Thymus (tissue), 11 donors: ENCODE measurements around the gene ARID1B. TPM values are rescaled to one million over a fixed set of nuclear protein-coding genes. Genes with fewer than 3 reads are reported as not detected.

Experiments used
- DNase-seq, 9 donors: peaks; one replicate each; pipeline ENCODE4 v3.0.0-alpha.2; 2013; ENCODE audit warnings: low spot score in 9 of 9, low read depth in 6 of 9, missing footprints in 1 of 9
- H3K27ac ChIP-seq, 2 donors: one replicate each; pipeline ENCODE4 v1.5.1; 2013; ENCODE audit warnings: control low read depth in 1 of 2, low read depth in 1 of 2, low read length in 1 of 2, mild to moderate bottlenecking in 1 of 2, moderate library complexity in 1 of 2
- H3K27me3 ChIP-seq, 2 donors: one replicate each; pipeline ENCODE4 v1.5.1; 2013; ENCODE audit warnings: low read length in 1 of 2; ENCODE audit not compliant: control insufficient read depth in 2 of 2, insufficient read depth in 1 of 2
- H3K36me3 ChIP-seq, 2 donors: one replicate each; pipeline ENCODE4 v1.5.1; 2013; ENCODE audit warnings: low read length in 1 of 2, mild to moderate bottlenecking in 1 of 2, moderate library complexity in 1 of 2; ENCODE audit not compliant: control insufficient read depth in 2 of 2, insufficient read depth in 2 of 2
- H3K4me1 ChIP-seq, 2 donors: one replicate each; pipeline ENCODE4 v1.5.1; 2013; ENCODE audit warnings: low read length in 2 of 2; ENCODE audit not compliant: control insufficient read depth in 2 of 2, insufficient read depth in 2 of 2
- H3K4me3 ChIP-seq, 2 donors: one replicate each; pipeline ENCODE4 v1.5.1; 2013; ENCODE audit warnings: low read length in 2 of 2, control low read depth in 1 of 2, mild to moderate bottlenecking in 1 of 2
- H3K9me3 ChIP-seq, 2 donors: one replicate each; pipeline ENCODE4 v1.5.1; 2013; ENCODE audit warnings: low read length in 1 of 2, mild to moderate bottlenecking in 1 of 2; ENCODE audit not compliant: control insufficient read depth in 2 of 2, insufficient read depth in 1 of 2
- WGBS: extraction: QIAGEN DNeasy Blood & Tissue Kit; methylation state at CpG from one replicate; pipeline ENCODE4 v1.1.7; 2013; 5-methylcytosine and 5-hydroxymethylcytosine counted together
- polyA plus RNA-seq: library from polyadenylated mRNA; stranded (reverse); fragments of 200-250 nt; gene quantifications from one replicate; pipeline ENCODE4 v1.2.3, GENCODE V29; 2013
- total RNA-seq: library from RNA; stranded (reverse); fragments of 120-200 nt; gene quantifications from one replicate; pipeline ENCODE4 v1.2.4, GENCODE V29; 2013
- donor health status: healthy.

Gene ARID1B
- total and polyA plus RNA-seq, 2 donors = 24.0 to 26.5 TPM

GRCh38 chr6:157171801-157172200 is 394.6 kb downstream of the ARID1B start:
- DNase-seq = no peak
- H3K27me3 ChIP-seq = no peaks in the 10 kb centered on the region
- WGBS = 98% methylated on average over 7 of the region's 7 CpGs
- peaks cover 44 to 51% of the 10 kb centered on the region in 2 donors for H3K36me3 ChIP-seq
- H3K4me3 ChIP-seq = no peak overlapping the region
- H3K27ac ChIP-seq = no peak overlapping the region
- H3K9me3 ChIP-seq = no peaks in the 10 kb centered on the region
- H3K4me1 ChIP-seq = no peaks in the 10 kb centered on the region

- no peak overlapping the region for H3K4me3 ChIP-seq
- WGBS = 95% methylated on average over 8 of the region's 8 CpGs
- H3K27ac ChIP-seq = no peak overlapping the region
- H3K4me1 ChIP-seq = no peaks in the 10 kb centered on the region
- no peak for DNase-seq
- no peaks in the 10 kb centered on the region for H3K27me3 ChIP-seq
- H3K36me3 ChIP-seq = peaks cover 41 to 47% of the 10 kb centered on the region in 2 donors
- no peaks in the 10 kb centered on the region for H3K9me3 ChIP-seq
These were observed 395.1 kb downstream of the ARID1B start for GRCh38 chr6:157172231-157172701.

DNA sequence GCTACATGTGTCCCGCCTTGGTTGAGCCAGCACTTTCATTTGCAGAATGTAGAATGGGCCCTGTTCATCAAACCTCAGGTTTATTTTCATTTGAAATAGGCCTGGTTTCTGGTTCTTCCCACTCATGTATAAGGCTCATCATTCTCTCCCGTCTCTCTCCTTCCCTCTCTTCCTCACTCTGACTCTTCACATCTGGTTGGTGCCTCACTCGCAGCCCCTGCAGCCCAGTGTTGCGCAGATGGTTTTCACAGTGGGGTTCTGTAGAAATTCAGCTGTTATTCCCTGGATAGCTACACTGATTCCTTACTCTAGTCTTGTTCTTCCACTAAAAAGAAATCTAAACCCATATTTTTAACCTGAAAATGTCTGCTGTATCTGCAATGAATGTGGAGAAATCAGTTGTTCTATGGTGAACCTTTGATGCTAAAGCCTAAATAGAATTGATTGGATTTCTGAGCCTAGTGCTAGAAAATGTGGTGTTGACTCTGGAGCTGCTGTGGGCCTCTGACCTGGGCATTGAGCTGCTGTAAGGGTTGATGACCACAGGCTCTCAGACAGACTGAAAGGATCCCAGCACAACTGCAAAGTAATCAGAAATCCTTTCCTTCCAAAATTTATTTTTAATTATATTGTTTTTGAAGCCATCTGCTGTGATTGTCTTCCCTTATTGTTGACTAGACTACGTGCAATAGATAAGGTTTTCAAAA is 395.8 kb downstream of the ARID1B start:
- no peak for DNase-seq
- H3K36me3 ChIP-seq = peaks cover 36 to 40% of the 10 kb centered on the region in 2 donors

GRCh38 chr6:157173776-157174175 is 396.6 kb downstream of the ARID1B start:
- no peak for DNase-seq
- Histone ChIP-seq H3K36me3 (peaks cover 28 to 33% of the 10 kb centered on the region in 2 donors), H3K4me3 (no peak overlapping the region), H3K27ac (no peak overlapping the region), H3K4me1 (no peaks in the 10 kb centered on the region), H3K9me3 (no peaks in the 10 kb centered on the region), H3K27me3 (no peaks in the 10 kb centered on the region)
- WGBS = over 99% methylated on average over 8 of the region's 8 CpGs

More for the DNA sequence above, 395.8 kb downstream of the ARID1B start:
- H3K4me3 ChIP-seq = no peak overlapping the region
- no peaks in the 10 kb centered on the region for H3K4me1 ChIP-seq
- 99% methylated on average over 5 of the region's 5 CpGs for WGBS
- no peaks in the 10 kb centered on the region for H3K27me3 ChIP-seq
- no peaks in the 10 kb centered on the region for H3K9me3 ChIP-seq
- no peak overlapping the region for H3K27ac ChIP-seq

DNA sequence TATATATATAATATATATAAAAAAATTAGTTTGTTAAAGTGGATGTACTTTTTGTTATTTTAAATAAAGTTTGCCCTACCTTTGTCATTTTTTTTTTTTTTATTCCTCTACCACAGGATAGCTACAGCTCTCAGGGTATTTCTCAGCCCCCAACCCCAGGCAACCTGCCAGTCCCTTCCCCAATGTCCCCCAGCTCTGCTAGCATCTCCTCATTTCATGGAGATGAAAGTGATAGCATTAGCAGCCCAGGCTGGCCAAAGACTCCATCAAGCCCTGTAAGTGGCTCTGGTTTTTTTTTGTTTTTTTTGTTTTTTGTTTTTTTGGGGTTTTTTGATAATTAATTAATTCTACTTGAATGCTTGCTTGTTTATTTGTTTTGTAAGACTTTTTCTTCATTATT is 397.6 kb downstream of the ARID1B start:
- no peaks in the 10 kb centered on the region for H3K27me3 ChIP-seq
- DNase-seq = no peak
- no peaks in the 10 kb centered on the region for H3K4me1 ChIP-seq
- H3K4me3 ChIP-seq = no peak overlapping the region
- peaks cover 23 to 28% of the 10 kb centered on the region in 2 donors for H3K36me3 ChIP-seq
- no peaks in the 10 kb centered on the region for H3K9me3 ChIP-seq
- no peak overlapping the region for H3K27ac ChIP-seq

DNA sequence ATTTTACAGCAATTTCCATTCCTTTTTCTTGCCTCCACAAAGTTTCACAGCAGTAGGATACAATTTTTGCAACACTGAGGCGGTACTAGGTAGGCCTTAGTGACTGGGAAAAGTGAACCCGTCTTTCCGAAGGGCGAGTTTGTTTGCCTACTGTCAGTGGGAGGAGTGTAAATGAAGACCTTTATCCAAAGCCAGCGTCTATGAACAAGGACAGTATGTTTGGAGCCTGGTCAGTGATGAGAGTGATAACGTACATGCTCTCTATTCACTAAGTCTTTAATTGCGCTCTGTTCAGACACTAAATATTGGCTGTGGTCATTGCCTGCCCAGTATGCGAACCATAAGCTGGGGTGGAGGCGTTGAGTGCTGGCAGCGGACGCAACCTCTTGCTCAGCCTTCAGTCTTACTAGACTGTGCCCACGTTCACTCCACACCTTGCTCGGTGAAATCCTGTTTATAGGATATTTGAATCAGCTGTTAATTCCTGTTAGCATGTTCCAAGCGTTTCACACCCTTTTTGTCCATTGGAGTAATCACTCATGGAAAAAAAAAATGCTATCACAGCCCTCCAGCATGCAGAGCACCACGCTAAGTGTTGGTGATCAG is 400.7 kb downstream of the ARID1B start:
- no peak overlapping the region for H3K4me3 ChIP-seq
- no peak for DNase-seq
- 95% methylated on average over 15 of the region's 15 CpGs for WGBS
- no peaks in the 10 kb centered on the region for H3K27me3 ChIP-seq
- H3K36me3 ChIP-seq = peaks cover 36% of the 10 kb centered on the region in 2 donors
- no peaks in the 10 kb centered on the region for H3K9me3 ChIP-seq
- no peak overlapping the region for H3K27ac ChIP-seq
- peaks cover 0 to 8% of the 10 kb centered on the region in 2 donors for H3K4me1 ChIP-seq

DNA sequence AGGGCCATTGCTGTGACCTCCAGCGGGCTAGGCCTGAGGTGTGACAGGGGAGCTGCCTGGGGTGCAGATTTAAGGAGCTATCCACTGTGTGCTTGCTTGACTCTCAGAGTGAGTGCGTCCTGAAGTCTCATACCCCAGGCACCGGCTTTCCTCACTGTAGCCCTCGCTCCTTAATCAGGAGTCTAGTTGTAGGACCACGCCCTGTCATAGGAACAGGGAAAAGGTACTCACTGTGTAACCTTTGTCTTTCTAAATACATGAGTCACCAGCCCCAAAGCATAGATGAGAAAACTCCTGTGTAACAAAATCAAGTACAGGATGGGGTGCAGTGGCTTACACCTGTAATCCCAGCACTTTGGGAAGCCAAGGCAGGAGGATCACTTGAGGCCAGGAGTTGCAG is 404.5 kb downstream of the ARID1B start:
- H3K4me3 ChIP-seq = no peak overlapping the region
- no peak overlapping the region for H3K27ac ChIP-seq
- no peak for DNase-seq
- H3K9me3 ChIP-seq = no peaks in the 10 kb centered on the region
- H3K4me1 ChIP-seq = peaks cover 0 to 18% of the 10 kb centered on the region in 2 donors
- H3K27me3 ChIP-seq = no peaks in the 10 kb centered on the region
- 96% methylated on average over 5 of the region's 5 CpGs for WGBS
- H3K36me3 ChIP-seq = peaks cover 49 to 54% of the 10 kb centered on the region in 2 donors

DNA sequence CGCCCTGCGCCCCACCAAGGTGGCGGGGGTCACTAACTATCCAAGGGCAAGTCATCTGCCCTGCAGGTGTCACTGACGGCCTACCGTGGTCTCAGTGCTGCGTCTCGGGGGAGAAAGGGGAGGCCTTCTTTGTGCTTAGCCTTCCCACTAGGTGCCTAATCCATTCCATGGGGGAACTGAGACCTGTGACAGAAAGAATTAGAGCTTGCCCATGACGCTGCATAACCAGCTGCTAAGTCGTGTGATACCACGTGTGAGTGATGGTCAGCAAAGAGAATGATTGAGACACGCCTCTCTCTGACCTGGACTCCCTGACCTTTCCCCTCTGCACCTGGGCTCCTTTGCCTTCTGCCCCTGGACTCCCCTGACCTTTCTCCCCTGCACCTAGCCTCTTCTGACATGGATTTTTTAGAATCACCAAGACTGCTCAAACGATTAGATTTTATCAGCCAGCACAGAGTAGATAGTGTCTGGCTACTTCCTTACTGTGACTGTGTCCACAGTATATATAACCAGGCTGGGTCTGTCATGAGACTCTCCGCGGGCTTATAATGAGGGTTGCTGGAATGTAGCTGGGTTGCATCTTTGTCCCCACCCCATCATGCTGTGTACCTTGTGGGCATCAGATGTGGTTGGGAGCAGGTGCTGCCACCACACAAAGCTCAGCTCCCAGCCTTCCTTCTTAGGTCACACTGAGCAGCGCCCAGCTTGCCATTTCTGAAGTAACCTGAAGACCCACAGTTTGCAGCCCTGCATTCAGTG is 405.5 kb downstream of the ARID1B start:
- Histone ChIP-seq H3K27me3 (no peaks in the 10 kb centered on the region), H3K4me3 (no peak overlapping the region), H3K27ac (no peak overlapping the region), H3K4me1 (peaks cover 0 to 18% of the 10 kb centered on the region in 2 donors), H3K36me3 (peaks cover 60 to 62% of the 10 kb centered on the region in 2 donors), H3K9me3 (no peaks in the 10 kb centered on the region)
- WGBS = 84% methylated on average over 15 of the region's 15 CpGs
- peak in 4 of 9 donors; percentile 19 to 68 (median 36) for DNase-seq
